Omental fat pad (tissue), 4 donors: Measurements from ENCODE around the gene CELSR1. TPM values are rescaled to one million over a fixed set of nuclear protein-coding genes. Genes with fewer than 3 reads are reported as not detected.

Experiments used
- ATAC-seq: fragments of 150-250 bp; one replicate; pipeline ENCODE4 v1.9.1; 2016; ENCODE audit warnings: mild to moderate bottlenecking, moderate library complexity; ENCODE audit not compliant: low FRiP score
- DNase-seq: peaks from one replicate; pipeline ENCODE4 v3.0.0-alpha.2; 2019; ENCODE audit warnings: low spot score
- CTCF ChIP-seq, 3 donors: fragments of 450-650 bp; IDR thresholded peaks; one replicate each; pipeline ENCODE4 v1.5.1; 2016 to 2017; ENCODE audit warnings: antibody characterized with exemption in 3 of 3, mild to moderate bottlenecking in 3 of 3, moderate library complexity in 2 of 3
- total RNA-seq, 4 donors: library from RNA; depleted of rRNA; stranded (reverse); fragments of >200 nt; gene quantifications; one replicate each; pipeline ENCODE4 v1.1.0, GENCODE V29; 2016

Gene CELSR1
- total RNA-seq, 4 donors from 2014 or later = 1.3 to 5.9 (median 2.7) TPM

- ATAC-seq (no peak), DNase-seq (no peak)
- no peak for TF ChIP-seq CTCF (IDR thresholded peaks at IDR 0.05)
Observed at GRCh38 chr22:46373921-46374662, 163.3 kb downstream of the CELSR1 start.

- DNase-seq = no peak
- TF ChIP-seq CTCF (IDR thresholded peaks at IDR 0.05) = no peak
- ATAC-seq = no peak
Observed at GRCh38 chr22:46373159-46373558, 164.3 kb downstream of the CELSR1 start.

GRCh38 chr22:46372686-46373085 is 164.7 kb downstream of the CELSR1 start:
- DNase-seq (no peak), ATAC-seq (no peak)
- no peak for TF ChIP-seq CTCF (IDR thresholded peaks at IDR 0.05)

GRCh38 chr22:46371623-46372226 is 165.7 kb downstream of the CELSR1 start:
- DNase-seq (no peak), ATAC-seq (no peak)
- no peak for TF ChIP-seq CTCF (IDR thresholded peaks at IDR 0.05)

- TF ChIP-seq CTCF (IDR thresholded peaks at IDR 0.05) = no peak
- DNase-seq (no peak), ATAC-seq (no peak)
Observed at GRCh38 chr22:46370584-46371291, 166.7 kb downstream of the CELSR1 start.

DNA sequence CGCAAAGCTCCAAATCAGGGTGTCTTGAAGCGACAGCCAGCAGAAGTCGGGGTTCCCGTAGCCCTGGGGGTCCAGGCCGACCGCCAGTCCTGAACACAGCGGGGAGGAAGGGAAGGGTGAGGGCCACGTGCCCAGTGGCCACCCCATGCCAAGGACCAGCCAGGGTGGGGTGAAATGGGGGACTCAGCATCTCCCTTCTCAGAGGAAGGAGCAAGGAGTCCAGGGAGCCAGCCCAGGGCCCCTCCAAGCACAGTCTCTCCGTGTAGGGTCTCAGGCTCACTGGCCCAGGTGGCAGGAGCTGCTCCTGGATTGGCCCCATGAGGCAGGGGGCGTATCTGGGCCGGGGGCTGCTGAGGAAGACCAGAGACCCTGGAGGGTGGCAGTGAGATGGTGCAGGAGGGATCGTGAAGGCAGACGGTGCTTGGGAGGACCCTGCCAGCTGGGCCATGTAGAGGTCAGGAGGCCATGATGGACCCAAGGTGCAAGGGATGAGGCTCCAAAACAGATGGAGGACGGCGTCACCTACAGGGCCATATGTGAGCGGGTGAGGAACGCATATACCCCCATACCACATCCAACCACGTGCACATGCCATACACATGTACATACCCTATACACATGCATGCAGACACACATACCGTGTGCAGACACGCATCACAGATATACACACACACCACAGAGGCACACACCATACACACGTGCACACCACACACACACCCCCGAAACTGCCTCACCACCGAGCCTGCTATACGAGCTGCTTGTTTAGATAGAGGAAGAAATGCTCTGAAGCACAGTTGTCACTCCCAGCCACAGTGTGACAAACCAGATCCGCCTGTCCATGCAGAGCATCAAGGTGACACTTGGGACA is 167.5 kb downstream of the CELSR1 start:
- TF ChIP-seq CTCF (IDR thresholded peaks at IDR 0.05) = no peak
- DNase-seq = no peak
- no peak for ATAC-seq
